SIG-M5 treated with dmso at 0.1 percent for 504 hours (cell line): ENCODE data around the gene MLLT3.

ENCODE experiments used
- DNase-seq: peaks from one replicate; lab custom pipeline; 2025; ENCODE audit not compliant: unreplicated experiment; lab: John Stamatoyannopoulos, UW

Gene MLLT3

GRCh38 chr9:20518737-20519136, 103.6 kb downstream of the MLLT3 start:
- no peak for DNase-seq

- DNase-seq = no peak
These were observed 109.0 kb downstream of the MLLT3 start for GRCh38 chr9:20513126-20513913.

GRCh38 chr9:20512636-20513035, 109.7 kb downstream of the MLLT3 start:
- no peak for DNase-seq

- no peak for DNase-seq
These were observed 110.2 kb downstream of the MLLT3 start for GRCh38 chr9:20512106-20512505.

- DNase-seq = no peak
These were observed 110.6 kb downstream of the MLLT3 start for GRCh38 chr9:20511686-20512085.

- DNase-seq = no peak
These were observed 112.8 kb downstream of the MLLT3 start for GRCh38 chr9:20509466-20509865.

- DNase-seq = peak; percentile 35
These were observed 114.1 kb downstream of the MLLT3 start for GRCh38 chr9:20508242-20508641.

- DNase-seq = peak; percentile 22
These were observed 114.9 kb downstream of the MLLT3 start for GRCh38 chr9:20507431-20507830.

- no peak for DNase-seq
These were observed 116.0 kb downstream of the MLLT3 start for GRCh38 chr9:20506099-20506900.

- DNase-seq = no peak
These were observed 116.7 kb downstream of the MLLT3 start for GRCh38 chr9:20505574-20505973.

GRCh38 chr9:20504930-20505329, 117.4 kb downstream of the MLLT3 start:
- DNase-seq = no peak

GRCh38 chr9:20500101-20500500, 122.2 kb downstream of the MLLT3 start:
- DNase-seq = no peak

- no peak for DNase-seq
These were observed 123.3 kb downstream of the MLLT3 start for GRCh38 chr9:20499013-20499412.

GRCh38 chr9:20496328-20496727, 126.0 kb downstream of the MLLT3 start:
- no peak for DNase-seq

GRCh38 chr9:20495098-20495497, 127.2 kb downstream of the MLLT3 start:
- no peak for DNase-seq

- DNase-seq = no peak
These were observed 128.3 kb downstream of the MLLT3 start for GRCh38 chr9:20494035-20494434.

GRCh38 chr9:20492772-20493171, 129.5 kb downstream of the MLLT3 start:
- DNase-seq = no peak

- no peak for DNase-seq
These were observed 130.7 kb downstream of the MLLT3 start for GRCh38 chr9:20491612-20492011.

- no peak for DNase-seq
These were observed 132.0 kb downstream of the MLLT3 start for GRCh38 chr9:20490246-20490834.

- DNase-seq = no peak
These were observed 133.6 kb downstream of the MLLT3 start for GRCh38 chr9:20488691-20489090.

- DNase-seq = no peak
These were observed 135.7 kb downstream of the MLLT3 start for GRCh38 chr9:20486552-20486951.

- DNase-seq = no peak
These were observed 140.9 kb downstream of the MLLT3 start for GRCh38 chr9:20481437-20481836.
